ENCODE measurements around the gene SYT12.

SYT12 gene

DNA sequence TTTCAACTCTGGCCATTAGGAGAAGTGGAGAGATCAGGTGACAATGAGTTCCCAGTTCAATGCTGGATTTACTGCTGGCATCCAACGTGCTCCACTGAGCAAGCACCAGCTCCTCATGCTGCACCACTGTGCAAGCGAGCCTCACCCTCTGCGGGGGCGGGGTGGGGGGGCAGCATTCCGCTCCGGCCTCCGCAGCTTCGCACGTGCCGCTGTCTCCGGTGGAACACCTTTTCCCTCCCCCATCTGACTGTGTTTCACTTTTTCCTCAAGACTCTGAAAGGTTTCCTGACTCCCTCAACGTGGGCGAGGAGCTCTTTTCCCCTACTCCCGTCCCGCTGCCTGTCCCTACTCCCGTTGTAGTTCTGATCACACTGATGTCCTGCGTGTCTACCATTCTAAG lies 32.9 kb downstream of the SYT12 start:
- Histone ChIP-seq H2AFZ (ENCODE audit: low read depth, low read length) (no peak overlapping the region), H3K36me3 (ENCODE audit: insufficient read depth, low read length) (no peaks in the 10 kb centered on the region), H4K20me1 (ENCODE audit: insufficient read depth, low read length) (no peaks in the 10 kb centered on the region), H3K4me1 (ENCODE audit: insufficient read depth, low read length) (no peaks in the 10 kb centered on the region), H3K79me2 (ENCODE audit: insufficient read depth, low read length) (no peaks in the 10 kb centered on the region), H3K4me3 (ENCODE audit: low read depth in 1 of 2, low read length in 2 of 2) (no peak overlapping the region), H3K27me3 (ENCODE audit: insufficient read depth, low read length, poor library complexity) (no peaks in the 10 kb centered on the region), H3K27ac (ENCODE audit: low read length) (no peak overlapping the region), H3K9me3 (ENCODE audit: insufficient read depth, low read length, severe bottlenecking) (no peaks in the 10 kb centered on the region), H3K9ac (ENCODE audit: low read depth, low read length) (no peak overlapping the region), H3K4me2 (ENCODE audit: insufficient read depth, low read length) (no peak overlapping the region)
- no peak for TF ChIP-seq CTCF (IDR thresholded peaks at IDR 0.05; ENCODE audit: borderline replicate concordance, extremely low read depth, low read length, poor library complexity, severe bottlenecking)
- TF ChIP-seq EZH2 (IDR thresholded peaks at IDR 0.05; ENCODE audit: borderline replicate concordance, low read depth, low read length, severe bottlenecking) = no peak
- ATAC-seq (ENCODE audit: insufficient read depth, low read depth) (no peak), DNase-seq (no peak)

- ATAC-seq (ENCODE audit: insufficient read depth, low read depth) (no peak), DNase-seq (no peak)
- H3K79me2 ChIP-seq (ENCODE audit: insufficient read depth, low read length) = no peaks in the 10 kb centered on the region
- H3K27me3 ChIP-seq (ENCODE audit: insufficient read depth, low read length, poor library complexity) = no peaks in the 10 kb centered on the region
- no peak within 1 kb of the TSS for H3K4me3 ChIP-seq (ENCODE audit: low read depth in 1 of 2, low read length in 2 of 2)
- H4K20me1 ChIP-seq (ENCODE audit: insufficient read depth, low read length) = no peaks in the 10 kb centered on the region
- TF ChIP-seq CTCF (IDR thresholded peaks at IDR 0.05; ENCODE audit: borderline replicate concordance, extremely low read depth, low read length, poor library complexity, severe bottlenecking) (no peak), EZH2 (IDR thresholded peaks at IDR 0.05; ENCODE audit: borderline replicate concordance, low read depth, low read length, severe bottlenecking) (no peak)
- no peaks in the 10 kb centered on the region for H3K4me1 ChIP-seq (ENCODE audit: insufficient read depth, low read length)
- H3K4me2 ChIP-seq (ENCODE audit: insufficient read depth, low read length) = no peak within 1 kb of the TSS
- no peak within 1 kb of the TSS for H3K9ac ChIP-seq (ENCODE audit: low read depth, low read length)
- H3K36me3 ChIP-seq (ENCODE audit: insufficient read depth, low read length) = no peaks in the 10 kb centered on the region
- no peak within 1 kb of the TSS for H3K27ac ChIP-seq (ENCODE audit: low read length)
- no peaks in the 10 kb centered on the region for H3K9me3 ChIP-seq (ENCODE audit: insufficient read depth, low read length, severe bottlenecking)
- no peak within 1 kb of the TSS for H2AFZ ChIP-seq (ENCODE audit: low read depth, low read length)
Observed at GRCh38 chr11:67056267-67057204, 33.6 kb downstream of the SYT12 start, which contains the start of gene RHOD. Gene RHOD, plus strand, starts transcription at chr11:67056847. Its CDS starts 56 bp downstream, at chr11:67056903.

DNA sequence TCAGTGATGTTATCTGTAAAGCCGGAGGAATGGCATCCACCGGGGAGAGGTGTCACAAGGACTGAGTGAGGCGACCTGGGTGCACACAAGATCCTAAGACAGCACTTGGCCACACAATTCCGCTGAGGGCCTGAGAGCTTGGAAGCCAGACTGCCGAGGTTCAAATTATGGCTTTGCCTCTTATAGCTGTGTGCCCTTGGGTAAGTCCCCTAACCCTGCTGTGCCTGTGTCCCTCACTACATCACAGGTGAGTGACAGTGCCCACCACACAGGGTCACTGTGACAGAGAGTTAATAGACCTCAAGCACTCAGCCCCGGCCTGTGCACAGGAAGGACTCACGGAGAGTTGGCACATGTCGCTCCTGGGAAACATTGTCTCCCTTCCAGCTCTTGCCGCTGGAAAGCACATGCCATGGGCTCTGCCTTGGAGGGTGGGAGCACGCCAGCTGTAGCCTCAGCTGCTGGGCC lies 34.3 kb downstream of the SYT12 start:
- no peak overlapping the region for H3K27ac ChIP-seq (ENCODE audit: low read length)
- H3K79me2 ChIP-seq (ENCODE audit: insufficient read depth, low read length) = no peaks in the 10 kb centered on the region
- no peak overlapping the region for H3K9ac ChIP-seq (ENCODE audit: low read depth, low read length)
- H3K27me3 ChIP-seq (ENCODE audit: insufficient read depth, low read length, poor library complexity) = no peaks in the 10 kb centered on the region
- H3K4me1 ChIP-seq (ENCODE audit: insufficient read depth, low read length) = no peaks in the 10 kb centered on the region
- peaks cover 3% of the 10 kb centered on the region; the same call in 1 of the 2 replicates for H4K20me1 ChIP-seq (ENCODE audit: insufficient read depth, low read length)
- no peak overlapping the region for H3K4me3 ChIP-seq (ENCODE audit: low read depth in 1 of 2, low read length in 2 of 2)
- ATAC-seq (ENCODE audit: insufficient read depth, low read depth) = no peak
- no peak overlapping the region for H3K4me2 ChIP-seq (ENCODE audit: insufficient read depth, low read length)
- H2AFZ ChIP-seq (ENCODE audit: low read depth, low read length) = no peak overlapping the region
- TF ChIP-seq CTCF (IDR thresholded peaks at IDR 0.05; ENCODE audit: borderline replicate concordance, extremely low read depth, low read length, poor library complexity, severe bottlenecking) (no peak), EZH2 (IDR thresholded peaks at IDR 0.05; ENCODE audit: borderline replicate concordance, low read depth, low read length, severe bottlenecking) (no peak)
- DNase-seq = no peak
- no peaks in the 10 kb centered on the region for H3K9me3 ChIP-seq (ENCODE audit: insufficient read depth, low read length, severe bottlenecking)
- no peaks in the 10 kb centered on the region for H3K36me3 ChIP-seq (ENCODE audit: insufficient read depth, low read length)
